ENCODE measurements around the gene MATK. TPM values are rescaled to one million over a fixed set of nuclear protein-coding genes. Genes with fewer than 3 reads are reported as not detected.

MATK gene
- total RNA-seq, 1 donor from 2014 or later, result not detected

- no peak for DNase-seq (ENCODE audit: low read depth, low spot score)
- no peaks in the 10 kb centered on the region for H3K36me3 Mint-ChIP-seq (ENCODE audit: low read depth)
- H3K27ac Mint-ChIP-seq (ENCODE audit: unreplicated experiment), result no peak overlapping the region
- H3K9me3 Mint-ChIP-seq, result no peaks in the 10 kb centered on the region
- TF ChIP-seq CTCF (conservative IDR thresholded peaks at IDR 0.05), result no peak
- H3K4me3 Mint-ChIP-seq, result no peak overlapping the region
- H3K4me1 Mint-ChIP-seq, result no peaks in the 10 kb centered on the region
- H3K27me3 Mint-ChIP-seq (ENCODE audit: low read depth), result no peaks in the 10 kb centered on the region
Observed at GRCh38 chr19:3745363-3746045, 40.7 kb downstream of the MATK start.

GRCh38 chr19:3743486-3743885, 42.7 kb downstream of the MATK start:
- H3K4me1 Mint-ChIP-seq, result no peaks in the 10 kb centered on the region
- no peak for TF ChIP-seq CTCF (conservative IDR thresholded peaks at IDR 0.05)
- no peak for DNase-seq (ENCODE audit: low read depth, low spot score)
- H3K27me3 Mint-ChIP-seq (ENCODE audit: low read depth), result no peaks in the 10 kb centered on the region
- H3K4me3 Mint-ChIP-seq, result no peak overlapping the region
- no peak overlapping the region for H3K27ac Mint-ChIP-seq (ENCODE audit: unreplicated experiment)
- no peaks in the 10 kb centered on the region for H3K9me3 Mint-ChIP-seq
- H3K36me3 Mint-ChIP-seq (ENCODE audit: low read depth), result no peaks in the 10 kb centered on the region

- no peaks in the 10 kb centered on the region for H3K36me3 Mint-ChIP-seq (ENCODE audit: low read depth)
- H3K4me1 Mint-ChIP-seq, result no peaks in the 10 kb centered on the region
- no peak for DNase-seq (ENCODE audit: low read depth, low spot score)
- peaks cover 5% of the 10 kb centered on the region for H3K27me3 Mint-ChIP-seq (ENCODE audit: low read depth)
- no peak for TF ChIP-seq CTCF (conservative IDR thresholded peaks at IDR 0.05)
- no peak overlapping the region for H3K27ac Mint-ChIP-seq (ENCODE audit: unreplicated experiment)
- no peaks in the 10 kb centered on the region for H3K9me3 Mint-ChIP-seq
- no peak overlapping the region for H3K4me3 Mint-ChIP-seq
Observed at GRCh38 chr19:3740431-3740830, 45.8 kb downstream of the MATK start.

- no peaks in the 10 kb centered on the region for H3K9me3 Mint-ChIP-seq
Observed at GRCh38 chr19:3738477-3739220, 47.5 kb downstream of the MATK start.

More at GRCh38 chr19:3738477-3739220, 47.5 kb downstream of the MATK start:
- Mint-ChIP-seq H3K4me3 (no peak overlapping the region), H3K36me3 (ENCODE audit: low read depth) (no peaks in the 10 kb centered on the region), H3K4me1 (no peaks in the 10 kb centered on the region), H3K27ac (ENCODE audit: unreplicated experiment) (no peak overlapping the region), H3K27me3 (ENCODE audit: low read depth) (peaks cover 7% of the 10 kb centered on the region)
- no peak for TF ChIP-seq CTCF (conservative IDR thresholded peaks at IDR 0.05)
- no peak for DNase-seq (ENCODE audit: low read depth, low spot score)
